Epithelial cell of proximal tubule (primary cell): ENCODE results near the gene PRSS27. TPM values are rescaled to one million over a fixed set of nuclear protein-coding genes. Genes with fewer than 3 reads are reported as not detected.
"Not testable (repeated sequence)": the region's sequence is repeated elsewhere in the genome, so short reads cannot be mapped to it uniquely, and the experiment has no call there.

Experiments
- DNase-seq: peaks from one replicate; pipeline ENCODE4 v3.0.0-alpha.2; 2011; ENCODE audit warnings: low read depth
- H3K4me3 ChIP-seq: 2 replicates; pipeline ENCODE4 v1.5.1; 2011; ENCODE audit warnings: low read depth, mild to moderate bottlenecking, low read length
- total RNA-seq: library from RNA; depleted of rRNA; stranded (reverse); fragments of >200 nt; gene quantifications from 2 replicates; pipeline ENCODE4 v1.2.3, GENCODE V29; 2015
- TF ChIP-seq, protein P1 (sequence below): conservative IDR thresholded peaks from 2 replicates; pipeline ENCODE4 v1.5.1; 2012; ENCODE audit warnings: low read depth, mild to moderate bottlenecking, low read length

PRSS27 gene
- total RNA-seq, 1 donor from 2014 or later, result 0.92 TPM

GRCh38 chr16:2687531-2688308 lies 32.3 kb downstream of the PRSS27 start:
- H3K4me3 ChIP-seq, result no peak overlapping the region
- DNase-seq, result no peak
- TF ChIP-seq, protein P1, sequence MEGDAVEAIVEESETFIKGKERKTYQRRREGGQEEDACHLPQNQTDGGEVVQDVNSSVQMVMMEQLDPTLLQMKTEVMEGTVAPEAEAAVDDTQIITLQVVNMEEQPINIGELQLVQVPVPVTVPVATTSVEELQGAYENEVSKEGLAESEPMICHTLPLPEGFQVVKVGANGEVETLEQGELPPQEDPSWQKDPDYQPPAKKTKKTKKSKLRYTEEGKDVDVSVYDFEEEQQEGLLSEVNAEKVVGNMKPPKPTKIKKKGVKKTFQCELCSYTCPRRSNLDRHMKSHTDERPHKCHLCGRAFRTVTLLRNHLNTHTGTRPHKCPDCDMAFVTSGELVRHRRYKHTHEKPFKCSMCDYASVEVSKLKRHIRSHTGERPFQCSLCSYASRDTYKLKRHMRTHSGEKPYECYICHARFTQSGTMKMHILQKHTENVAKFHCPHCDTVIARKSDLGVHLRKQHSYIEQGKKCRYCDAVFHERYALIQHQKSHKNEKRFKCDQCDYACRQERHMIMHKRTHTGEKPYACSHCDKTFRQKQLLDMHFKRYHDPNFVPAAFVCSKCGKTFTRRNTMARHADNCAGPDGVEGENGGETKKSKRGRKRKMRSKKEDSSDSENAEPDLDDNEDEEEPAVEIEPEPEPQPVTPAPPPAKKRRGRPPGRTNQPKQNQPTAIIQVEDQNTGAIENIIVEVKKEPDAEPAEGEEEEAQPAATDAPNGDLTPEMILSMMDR, result no peak

GRCh38 chr16:2686912-2687507 lies 33.0 kb downstream of the PRSS27 start:
- H3K4me3 ChIP-seq, result no peak overlapping the region
- no peak for DNase-seq
- TF ChIP-seq, protein P1, result no peak

GRCh38 chr16:2686075-2686474 lies 33.9 kb downstream of the PRSS27 start:
- H3K4me3 ChIP-seq, DNase-seq: not testable (repeated sequence)

GRCh38 chr16:2683041-2683440 lies 37.0 kb downstream of the PRSS27 start:
- not testable (repeated sequence) for DNase-seq
- peak overlapping the region; percentile 99 for H3K4me3 ChIP-seq

GRCh38 chr16:2682209-2683021 lies 37.6 kb downstream of the PRSS27 start, which contains the start of gene KCTD5:
TSS of gene KCTD5 (plus strand) at chr16:2682523. CDS start at chr16:2682549, 26 bp downstream.
- H3K4me3 ChIP-seq, result peak within 1 kb of the TSS; percentile 99
- TF ChIP-seq, protein P1, result no peak
- DNase-seq, result peak; percentile 68

GRCh38 chr16:2680360-2680759 lies 39.7 kb downstream of the PRSS27 start:
- DNase-seq, H3K4me3 ChIP-seq: not testable (repeated sequence)

GRCh38 chr16:2679902-2680301 lies 40.1 kb downstream of the PRSS27 start:
- not testable (repeated sequence) for H3K4me3 ChIP-seq, DNase-seq

DNA sequence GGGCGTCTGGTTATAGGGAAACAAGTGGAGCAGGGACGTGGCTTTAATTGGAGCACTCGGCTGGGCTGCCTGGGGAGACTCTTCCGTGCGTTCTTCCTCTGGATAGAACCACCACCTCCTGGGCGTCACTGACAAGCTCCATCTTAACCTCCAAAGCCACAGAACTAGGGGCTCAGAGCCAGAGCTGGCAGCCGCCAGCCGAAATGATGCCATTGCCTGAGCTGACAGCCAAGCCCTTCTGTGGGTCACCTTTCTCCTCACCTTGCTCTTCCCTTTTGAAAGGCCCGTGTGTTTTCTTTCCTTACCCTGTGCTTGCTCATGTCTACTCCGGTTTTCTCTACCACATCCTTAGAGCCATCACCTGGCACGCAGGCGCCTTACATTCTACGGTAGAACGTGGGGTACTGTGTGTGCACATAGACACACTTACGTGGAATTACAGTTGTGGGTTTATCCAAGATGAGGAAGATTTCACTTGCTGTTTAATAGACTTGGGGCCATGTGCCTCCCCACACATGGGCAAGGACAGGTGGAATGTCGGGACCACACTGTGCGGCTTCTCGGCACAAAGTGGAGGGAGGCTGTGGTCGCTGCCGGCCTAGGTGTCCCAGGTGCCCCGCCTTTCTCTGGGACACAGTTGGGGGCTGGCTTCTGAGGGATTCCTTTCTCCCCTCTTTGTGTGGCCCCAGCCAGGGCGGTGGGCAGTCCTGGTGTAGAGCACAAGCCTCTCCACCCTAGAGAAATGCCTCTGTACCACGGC lies 41.6 kb downstream of the PRSS27 start:
- not testable (repeated sequence) for DNase-seq, H3K4me3 ChIP-seq

DNA sequence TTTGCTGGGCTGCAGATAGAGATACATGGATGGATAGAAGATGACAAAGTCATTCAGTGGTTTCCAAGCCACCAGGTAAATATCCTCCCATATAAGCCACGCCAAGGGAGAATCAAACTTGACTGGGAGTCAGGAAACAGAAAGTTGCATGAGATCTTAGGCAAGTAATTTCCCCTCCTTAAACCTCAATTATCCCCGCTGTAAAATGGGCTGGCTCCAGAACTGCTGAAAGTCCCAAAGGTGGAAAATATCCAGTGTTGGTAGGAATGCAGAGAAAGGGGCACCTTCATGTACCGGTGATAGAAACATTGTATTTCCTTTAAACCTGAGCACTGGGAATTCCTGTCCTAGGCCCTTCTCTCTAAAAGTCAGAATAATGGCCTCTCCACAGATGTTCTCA lies 43.1 kb downstream of the PRSS27 start:
- not testable (repeated sequence) for DNase-seq, H3K4me3 ChIP-seq
